ENCODE data around the gene LCN12.

Gene LCN12

GRCh38 chr9:136913701-136914438 lies 38.2 kb upstream of the LCN12 start:
- DNase-seq (ENCODE audit: low read depth) = no peak
- TF ChIP-seq CTCF (IDR thresholded peaks at IDR 0.05; ENCODE audit: control insufficient read depth, extremely low read depth, insufficient read depth) = no peak
- H3K4me3 ChIP-seq (ENCODE audit: low read depth, low read length) = no peak overlapping the region

GRCh38 chr9:136915632-136916329 lies 36.3 kb upstream of the LCN12 start:
- DNase-seq (ENCODE audit: low read depth) = no peak
- no peak overlapping the region for H3K4me3 ChIP-seq (ENCODE audit: low read depth, low read length)
- no peak for TF ChIP-seq CTCF (IDR thresholded peaks at IDR 0.05; ENCODE audit: control insufficient read depth, extremely low read depth, insufficient read depth)

GRCh38 chr9:136916330-136917184 lies 35.5 kb upstream of the LCN12 start:
- H3K4me3 ChIP-seq (ENCODE audit: low read depth, low read length) = no peak overlapping the region
- TF ChIP-seq CTCF (IDR thresholded peaks at IDR 0.05; ENCODE audit: control insufficient read depth, extremely low read depth, insufficient read depth) = no peak
- no peak for DNase-seq (ENCODE audit: low read depth)

GRCh38 chr9:136917902-136918301 lies 34.2 kb upstream of the LCN12 start:
- no peak for DNase-seq (ENCODE audit: low read depth)
- no peak overlapping the region for H3K4me3 ChIP-seq (ENCODE audit: low read depth, low read length)
- no peak for TF ChIP-seq CTCF (IDR thresholded peaks at IDR 0.05; ENCODE audit: control insufficient read depth, extremely low read depth, insufficient read depth)

GRCh38 chr9:136920069-136920468 lies 32.0 kb upstream of the LCN12 start:
- no peak for DNase-seq (ENCODE audit: low read depth)
- no peak for TF ChIP-seq CTCF (IDR thresholded peaks at IDR 0.05; ENCODE audit: control insufficient read depth, extremely low read depth, insufficient read depth)
- H3K4me3 ChIP-seq (ENCODE audit: low read depth, low read length) = no peak overlapping the region

GRCh38 chr9:136920734-136921231 lies 31.3 kb upstream of the LCN12 start:
- H3K4me3 ChIP-seq (ENCODE audit: low read depth, low read length) = no peak overlapping the region
- DNase-seq (ENCODE audit: low read depth) = no peak
- no peak for TF ChIP-seq CTCF (IDR thresholded peaks at IDR 0.05; ENCODE audit: control insufficient read depth, extremely low read depth, insufficient read depth)
